Hepatocyte (in vitro differentiated cells): ENCODE results near the gene NUDT4.

Experiments
- EZH2phosphoT487 ChIP-seq: fragments of 200-600 bp; sonication (generic); IDR thresholded peaks from one replicate; pipeline ENCODE4 v1.6.1; 2018; ENCODE audit warnings: antibody characterized with exemption, mild to moderate bottlenecking, low read depth, moderate library complexity; ENCODE audit not compliant: unreplicated experiment, severe bottlenecking
- TF ChIP-seq, protein P1 (sequence below): fragments of 200-600 bp; sonication (generic); IDR thresholded peaks from 2 replicates; pipeline ENCODE4 v1.5.1; 2016; ENCODE audit warnings: antibody characterized with exemption, mild to moderate bottlenecking; ENCODE audit not compliant: poor library complexity

- TF ChIP-seq, protein P1, sequence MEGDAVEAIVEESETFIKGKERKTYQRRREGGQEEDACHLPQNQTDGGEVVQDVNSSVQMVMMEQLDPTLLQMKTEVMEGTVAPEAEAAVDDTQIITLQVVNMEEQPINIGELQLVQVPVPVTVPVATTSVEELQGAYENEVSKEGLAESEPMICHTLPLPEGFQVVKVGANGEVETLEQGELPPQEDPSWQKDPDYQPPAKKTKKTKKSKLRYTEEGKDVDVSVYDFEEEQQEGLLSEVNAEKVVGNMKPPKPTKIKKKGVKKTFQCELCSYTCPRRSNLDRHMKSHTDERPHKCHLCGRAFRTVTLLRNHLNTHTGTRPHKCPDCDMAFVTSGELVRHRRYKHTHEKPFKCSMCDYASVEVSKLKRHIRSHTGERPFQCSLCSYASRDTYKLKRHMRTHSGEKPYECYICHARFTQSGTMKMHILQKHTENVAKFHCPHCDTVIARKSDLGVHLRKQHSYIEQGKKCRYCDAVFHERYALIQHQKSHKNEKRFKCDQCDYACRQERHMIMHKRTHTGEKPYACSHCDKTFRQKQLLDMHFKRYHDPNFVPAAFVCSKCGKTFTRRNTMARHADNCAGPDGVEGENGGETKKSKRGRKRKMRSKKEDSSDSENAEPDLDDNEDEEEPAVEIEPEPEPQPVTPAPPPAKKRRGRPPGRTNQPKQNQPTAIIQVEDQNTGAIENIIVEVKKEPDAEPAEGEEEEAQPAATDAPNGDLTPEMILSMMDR: no peak
- TF ChIP-seq EZH2phosphoT487: no peak
Observed at GRCh38 chr12:93370947-93371346, 6.8 kb upstream of the NUDT4 start.
